ENCODE data around the gene SLC25A13.

DNA sequence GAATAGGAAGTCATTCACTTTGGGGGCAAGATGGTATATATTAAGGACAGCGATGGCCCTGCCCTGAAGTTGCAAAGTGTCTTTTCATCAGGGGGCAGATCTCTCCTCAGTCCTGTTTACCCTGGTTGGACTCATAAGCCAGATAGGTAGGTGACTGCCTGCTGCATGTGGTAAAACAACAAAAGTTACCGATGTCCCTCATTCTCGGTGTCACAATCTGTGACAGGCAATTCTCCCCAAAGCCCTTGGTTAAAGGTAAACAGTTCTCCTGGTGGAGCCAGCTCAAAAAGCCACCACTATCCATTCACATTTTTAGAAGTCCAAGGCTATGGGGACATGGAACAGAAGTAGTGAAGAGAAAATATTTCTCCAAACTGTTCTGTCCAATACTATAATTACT is 9.9 kb upstream of the SLC25A13 start:
- no peak for TF ChIP-seq POLR2AphosphoS5 (IDR thresholded peaks at IDR 0.05; ENCODE audit: insufficient read depth in 1 of 2, low read depth in 1 of 2)
- TF ChIP-seq, protein P1, sequence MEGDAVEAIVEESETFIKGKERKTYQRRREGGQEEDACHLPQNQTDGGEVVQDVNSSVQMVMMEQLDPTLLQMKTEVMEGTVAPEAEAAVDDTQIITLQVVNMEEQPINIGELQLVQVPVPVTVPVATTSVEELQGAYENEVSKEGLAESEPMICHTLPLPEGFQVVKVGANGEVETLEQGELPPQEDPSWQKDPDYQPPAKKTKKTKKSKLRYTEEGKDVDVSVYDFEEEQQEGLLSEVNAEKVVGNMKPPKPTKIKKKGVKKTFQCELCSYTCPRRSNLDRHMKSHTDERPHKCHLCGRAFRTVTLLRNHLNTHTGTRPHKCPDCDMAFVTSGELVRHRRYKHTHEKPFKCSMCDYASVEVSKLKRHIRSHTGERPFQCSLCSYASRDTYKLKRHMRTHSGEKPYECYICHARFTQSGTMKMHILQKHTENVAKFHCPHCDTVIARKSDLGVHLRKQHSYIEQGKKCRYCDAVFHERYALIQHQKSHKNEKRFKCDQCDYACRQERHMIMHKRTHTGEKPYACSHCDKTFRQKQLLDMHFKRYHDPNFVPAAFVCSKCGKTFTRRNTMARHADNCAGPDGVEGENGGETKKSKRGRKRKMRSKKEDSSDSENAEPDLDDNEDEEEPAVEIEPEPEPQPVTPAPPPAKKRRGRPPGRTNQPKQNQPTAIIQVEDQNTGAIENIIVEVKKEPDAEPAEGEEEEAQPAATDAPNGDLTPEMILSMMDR (IDR thresholded peaks at IDR 0.05), result no peak

Measured in vagina (tissue), 2 donors.